Endothelial cell (in vitro differentiated cells): ENCODE data around the gene NRIP2. TPM values are rescaled to one million over a fixed set of nuclear protein-coding genes. Genes with fewer than 3 reads are reported as not detected.
"Not testable (repeated sequence)": the region's sequence is repeated elsewhere in the genome, so short reads cannot be mapped to it uniquely, and the experiment has no call there.

Experiments used
- DNase-seq: peaks from one replicate; pipeline ENCODE4 v3.0.0; 2021; ENCODE audit warnings: low spot score
- H3K27ac Mint-ChIP-seq: one replicate; pipeline ENCODE4 v1.8.0; 2021; ENCODE audit warnings: mixed read lengths, inconsistent platforms; ENCODE audit not compliant: unreplicated experiment
- H3K27me3 Mint-ChIP-seq: one replicate; pipeline ENCODE4 v1.8.0; 2021; ENCODE audit warnings: mild to moderate bottlenecking, moderate library complexity, mixed read lengths, inconsistent platforms; ENCODE audit not compliant: unreplicated experiment
- H3K36me3 Mint-ChIP-seq: one replicate; pipeline ENCODE4 v1.8.0; 2021; ENCODE audit warnings: mild to moderate bottlenecking, low read depth, mixed read lengths, inconsistent platforms; ENCODE audit not compliant: unreplicated experiment
- H3K4me1 Mint-ChIP-seq: one replicate; pipeline ENCODE4 v1.8.0; 2021; ENCODE audit warnings: mild to moderate bottlenecking, mixed read lengths, inconsistent platforms; ENCODE audit not compliant: unreplicated experiment
- H3K4me3 Mint-ChIP-seq: one replicate; pipeline ENCODE4 v1.8.0; 2021; ENCODE audit warnings: mild to moderate bottlenecking, mixed read lengths, inconsistent platforms; ENCODE audit not compliant: unreplicated experiment
- H3K9me3 Mint-ChIP-seq: one replicate; pipeline ENCODE4 v1.8.0; 2021; ENCODE audit warnings: mixed read lengths, inconsistent platforms; ENCODE audit not compliant: unreplicated experiment
- CTCF ChIP-seq: fragments of 200-600 bp; sonication (generic); IDR thresholded peaks from one replicate; pipeline ENCODE4 v1.5.0; 2021; ENCODE audit warnings: antibody characterized with exemption; ENCODE audit not compliant: unreplicated experiment
- total RNA-seq: library from RNA; stranded (reverse); fragmentation: NEBNext Ultra II Directional; extraction: Animal tissue kit (Norgen Biotek cat#: 25700); gene quantifications from one replicate; pipeline ENCODE4 v1.2.1, GENCODE V29; 2021; ENCODE audit not compliant: unreplicated experiment

The NRIP2 gene
- total RNA-seq, 1 donor from 2014 or later, result 0.13 TPM

DNA sequence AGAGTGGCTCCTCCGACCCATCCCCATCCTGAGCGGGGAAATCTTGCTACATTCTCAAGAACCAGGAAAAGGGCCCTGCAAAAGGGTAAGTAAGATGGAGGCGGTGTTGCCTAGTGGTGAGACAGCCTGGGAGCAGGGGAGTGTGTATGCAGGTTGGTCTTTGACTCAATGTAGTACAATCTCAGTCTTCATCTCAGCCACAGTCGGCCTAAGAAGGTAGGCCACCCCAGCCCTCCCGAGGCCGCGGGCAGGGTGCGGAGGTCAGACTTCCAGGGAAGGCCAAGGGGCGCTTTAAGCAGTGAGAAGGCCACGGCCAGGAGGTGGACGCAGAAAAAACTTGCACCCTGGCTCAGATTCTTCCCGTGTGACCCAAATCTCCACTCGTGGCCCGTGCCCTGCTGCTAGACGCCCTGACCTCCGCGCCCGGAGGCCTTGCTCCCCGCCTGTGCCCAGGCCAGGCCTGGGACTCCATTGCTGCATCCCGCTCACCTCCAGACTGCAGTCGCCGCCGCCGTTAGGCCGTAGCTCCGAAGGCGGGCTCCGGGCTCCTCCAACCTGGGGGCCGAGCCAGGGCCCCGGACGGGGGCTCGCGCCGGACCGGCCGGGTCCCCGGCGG, 41.7 kb upstream of the NRIP2 start:
- peaks cover 6% of the 10 kb centered on the region for H3K27me3 Mint-ChIP-seq
- DNase-seq, result peak; percentile 15
- H3K4me3 Mint-ChIP-seq, result peak overlapping the region; percentile 89
- H3K4me1 Mint-ChIP-seq, result peaks cover 21% of the 10 kb centered on the region
- H3K9me3 Mint-ChIP-seq, result no peaks in the 10 kb centered on the region
- TF ChIP-seq CTCF, result no peak
- H3K27ac Mint-ChIP-seq, result no peak overlapping the region
- peaks cover 15% of the 10 kb centered on the region for H3K36me3 Mint-ChIP-seq

GRCh38 chr12:2868986-2869632, 34.3 kb upstream of the NRIP2 start:
- not testable (repeated sequence) for DNase-seq, H3K4me1 Mint-ChIP-seq, H3K27me3 Mint-ChIP-seq, H3K9me3 Mint-ChIP-seq, H3K27ac Mint-ChIP-seq, H3K4me3 Mint-ChIP-seq
- H3K36me3 Mint-ChIP-seq, result peaks cover 11% of the 10 kb centered on the region

GRCh38 chr12:2864198-2864597, 29.4 kb upstream of the NRIP2 start:
- no peak for DNase-seq
- H3K9me3 Mint-ChIP-seq, result no peaks in the 10 kb centered on the region
- H3K27ac Mint-ChIP-seq, result no peak overlapping the region
- no peaks in the 10 kb centered on the region for H3K4me1 Mint-ChIP-seq
- H3K27me3 Mint-ChIP-seq, result no peaks in the 10 kb centered on the region
- peaks cover 22% of the 10 kb centered on the region for H3K36me3 Mint-ChIP-seq
- TF ChIP-seq CTCF, result no peak
- H3K4me3 Mint-ChIP-seq, result no peak overlapping the region

GRCh38 chr12:2863402-2863801, 28.6 kb upstream of the NRIP2 start:
- H3K36me3 Mint-ChIP-seq, result peaks cover 20% of the 10 kb centered on the region
- not testable (repeated sequence) for H3K27ac Mint-ChIP-seq, H3K9me3 Mint-ChIP-seq, DNase-seq, H3K4me3 Mint-ChIP-seq, H3K27me3 Mint-ChIP-seq, H3K4me1 Mint-ChIP-seq

- no peak overlapping the region for H3K27ac Mint-ChIP-seq
- no peak for DNase-seq
- H3K4me3 Mint-ChIP-seq, result no peak overlapping the region
- H3K9me3 Mint-ChIP-seq, result no peaks in the 10 kb centered on the region
- no peaks in the 10 kb centered on the region for H3K27me3 Mint-ChIP-seq
- TF ChIP-seq CTCF, result no peak
- no peaks in the 10 kb centered on the region for H3K4me1 Mint-ChIP-seq
- peaks cover 17% of the 10 kb centered on the region for H3K36me3 Mint-ChIP-seq
These were observed 28.0 kb upstream of the NRIP2 start for GRCh38 chr12:2862876-2863275.

DNA sequence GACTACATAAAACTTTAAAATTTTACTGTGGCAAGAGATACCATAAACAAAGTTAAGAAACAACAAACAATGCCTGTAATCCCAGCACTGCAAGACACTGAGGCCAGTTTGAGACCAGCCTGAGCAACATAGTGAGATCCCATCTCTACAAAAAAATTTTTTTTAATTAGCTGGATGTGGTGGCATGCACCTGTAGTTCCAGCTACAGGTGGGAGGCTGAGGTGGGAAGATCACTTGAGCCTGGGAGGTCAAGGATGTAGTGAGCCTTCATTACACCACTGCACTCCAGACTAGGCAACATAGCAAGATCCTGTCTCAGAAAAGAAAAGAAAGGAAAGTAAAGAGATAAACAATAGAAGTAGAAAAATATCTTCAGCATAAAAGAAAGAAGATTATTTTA, 25.3 kb upstream of the NRIP2 start:
- no peak for DNase-seq
- no peaks in the 10 kb centered on the region for H3K4me1 Mint-ChIP-seq

More for the DNA sequence above, 25.3 kb upstream of the NRIP2 start:
- Mint-ChIP-seq H3K36me3 (peaks cover 17% of the 10 kb centered on the region), H3K4me3 (no peak overlapping the region), H3K27me3 (peaks cover 6% of the 10 kb centered on the region), H3K27ac (no peak overlapping the region), H3K9me3 (no peaks in the 10 kb centered on the region)
- TF ChIP-seq CTCF, result no peak
